HG03097 (cell line): ENCODE results near the gene RIPPLY3.

Experiments used
- ATAC-seq: cut with Tn5 transposase; IDR thresholded peaks from one replicate; pipeline ENCODE4 v1.9.1; 2021; ENCODE audit not compliant: unreplicated experiment, low FRiP score

The RIPPLY3 gene, protein sequence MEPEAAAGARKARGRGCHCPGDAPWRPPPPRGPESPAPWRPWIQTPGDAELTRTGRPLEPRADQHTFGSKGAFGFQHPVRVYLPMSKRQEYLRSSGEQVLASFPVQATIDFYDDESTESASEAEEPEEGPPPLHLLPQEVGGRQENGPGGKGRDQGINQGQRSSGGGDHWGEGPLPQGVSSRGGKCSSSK

DNA sequence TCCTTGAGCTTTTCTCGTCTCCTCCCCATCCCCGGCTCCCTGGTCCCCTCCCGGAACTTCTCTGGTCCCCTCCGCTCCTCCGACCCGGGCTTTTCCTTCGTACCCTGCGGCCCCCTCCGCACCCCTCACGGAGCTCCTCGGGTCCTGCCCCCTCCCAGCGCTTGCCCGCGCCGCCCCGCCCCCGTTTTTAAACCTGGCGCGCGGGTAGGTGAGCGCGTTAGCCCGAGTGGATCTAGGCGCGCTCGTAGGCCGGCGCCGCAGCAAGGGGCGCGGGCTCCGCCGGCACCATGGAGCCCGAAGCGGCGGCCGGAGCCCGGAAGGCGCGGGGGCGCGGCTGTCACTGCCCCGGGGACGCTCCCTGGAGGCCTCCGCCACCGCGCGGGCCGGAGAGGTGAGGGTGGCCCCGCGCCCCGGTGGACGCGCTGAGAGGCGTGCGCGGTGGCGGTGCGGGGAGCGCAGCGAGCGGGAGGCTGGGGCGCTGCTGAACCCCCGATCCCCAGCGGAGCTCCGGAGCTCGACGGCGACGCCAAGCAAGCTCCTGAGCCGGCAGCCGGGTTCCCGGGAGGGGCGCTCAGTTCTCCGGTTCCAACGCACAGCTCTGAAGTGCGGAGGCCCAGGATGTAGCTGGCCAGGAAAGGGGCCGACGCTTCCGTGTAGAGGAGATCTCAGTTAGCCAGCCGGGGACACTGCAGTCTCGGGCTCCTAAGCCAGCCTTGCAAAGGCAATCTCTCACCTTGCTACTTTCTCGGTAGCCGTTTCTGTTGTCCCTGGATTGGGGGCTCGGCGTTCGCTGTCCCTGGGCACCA lies at the start of gene RIPPLY3:
Gene RIPPLY3 (plus strand): TSS at position 217 of the 806 bp plus-strand sequence. CDS start 71 bp downstream, at position 288.
- ATAC-seq, result no peak

DNA sequence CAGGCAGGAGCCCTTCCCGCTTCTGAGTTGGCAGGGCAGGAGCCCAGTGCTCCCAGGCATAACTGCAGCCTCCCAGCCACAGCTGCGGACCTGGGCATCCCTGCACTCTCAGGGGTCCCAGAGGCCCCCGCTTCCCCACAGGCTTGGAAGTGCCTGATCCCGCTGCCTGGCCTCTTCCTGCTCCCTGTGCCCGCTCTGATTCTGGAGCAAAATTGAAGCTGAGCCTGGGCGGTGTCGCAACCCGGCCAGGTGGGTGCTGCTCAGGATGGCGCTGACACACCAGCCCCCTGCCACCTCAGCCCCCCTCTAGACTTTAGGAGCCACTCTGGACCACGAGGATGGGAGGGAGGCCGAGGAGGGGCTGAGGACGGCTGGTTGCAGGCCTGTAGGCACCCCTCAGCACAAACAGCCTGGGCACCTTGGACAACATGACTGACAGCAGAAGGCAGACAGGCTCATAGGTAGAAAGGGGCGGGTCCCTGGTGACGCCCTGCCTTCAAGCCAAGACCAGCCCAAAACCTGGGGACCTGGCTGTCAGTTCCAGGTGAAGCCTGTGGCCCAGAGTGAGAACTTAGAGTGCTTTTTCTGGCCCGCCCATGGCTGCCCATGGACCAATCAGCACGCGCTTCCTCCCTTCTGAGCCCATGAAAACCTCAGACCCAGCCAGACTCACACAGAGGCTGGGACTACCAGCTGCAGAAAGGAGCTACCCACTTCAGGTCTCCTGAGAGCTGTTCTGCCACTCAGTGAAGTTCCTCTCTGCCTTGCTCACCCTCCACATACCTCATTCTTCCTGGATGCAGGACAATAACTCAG lies 47.3 kb upstream of the RIPPLY3 start:
- ATAC-seq, result no peak

DNA sequence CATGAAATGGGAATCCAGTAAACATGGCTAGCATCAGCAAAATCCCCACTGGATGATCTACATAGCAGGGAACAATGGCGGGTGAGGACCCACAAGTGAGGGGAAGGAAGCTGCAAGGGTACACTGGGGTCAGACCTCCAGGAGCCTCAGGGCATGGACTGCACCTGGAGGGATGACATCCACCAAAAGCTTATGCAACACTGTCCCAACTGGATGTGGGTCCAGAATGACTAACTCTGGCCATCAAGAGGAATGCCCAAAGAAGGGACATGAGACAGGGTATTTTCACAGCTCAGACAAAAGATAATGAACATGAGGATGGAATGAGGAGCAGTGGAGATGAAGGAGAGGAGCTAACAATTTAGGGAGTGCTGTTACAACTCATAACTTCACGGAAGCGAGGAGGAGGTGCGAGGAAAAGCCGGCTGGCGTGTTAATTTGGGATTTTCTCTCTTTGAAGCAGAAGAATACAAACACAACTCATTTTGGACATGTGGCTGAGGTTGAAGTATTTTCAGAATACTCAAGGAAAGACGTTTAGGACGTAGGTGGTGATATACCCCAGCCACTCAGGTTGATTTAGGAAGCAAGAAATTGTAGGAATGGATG lies 45.7 kb upstream of the RIPPLY3 start:
- no peak for ATAC-seq

DNA sequence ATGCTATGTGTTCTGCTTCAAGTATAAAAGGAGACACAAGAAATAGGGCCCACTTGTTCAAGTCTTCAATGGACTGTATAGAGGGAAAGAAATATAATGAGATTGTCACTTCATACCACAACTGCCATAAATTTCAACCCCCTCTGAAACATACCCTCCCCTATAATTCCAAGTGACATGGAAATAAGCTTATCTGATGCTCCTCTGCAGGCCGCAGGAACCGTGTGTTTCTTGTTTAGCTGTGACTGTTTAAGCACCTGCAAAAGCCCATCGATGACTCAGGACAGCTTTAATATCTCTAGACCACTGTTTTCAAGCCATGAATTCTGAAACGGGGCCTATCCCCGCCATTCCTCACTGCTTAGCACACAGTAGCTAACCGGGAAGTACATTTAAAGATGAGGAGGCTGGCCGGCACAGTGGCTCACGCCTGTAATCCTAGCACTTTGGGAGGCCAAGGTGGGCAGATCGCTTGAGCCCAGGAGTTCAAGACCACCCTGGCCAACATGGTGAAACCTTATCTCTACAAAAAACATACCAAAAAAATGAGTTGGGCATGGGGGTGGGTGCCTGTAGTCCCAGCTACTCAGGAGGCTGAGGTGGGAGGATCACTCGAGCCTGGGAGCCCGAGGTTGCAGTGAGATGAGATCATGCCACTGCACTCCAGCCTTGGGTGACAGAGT lies 44.3 kb upstream of the RIPPLY3 start:
- ATAC-seq, result no peak

DNA sequence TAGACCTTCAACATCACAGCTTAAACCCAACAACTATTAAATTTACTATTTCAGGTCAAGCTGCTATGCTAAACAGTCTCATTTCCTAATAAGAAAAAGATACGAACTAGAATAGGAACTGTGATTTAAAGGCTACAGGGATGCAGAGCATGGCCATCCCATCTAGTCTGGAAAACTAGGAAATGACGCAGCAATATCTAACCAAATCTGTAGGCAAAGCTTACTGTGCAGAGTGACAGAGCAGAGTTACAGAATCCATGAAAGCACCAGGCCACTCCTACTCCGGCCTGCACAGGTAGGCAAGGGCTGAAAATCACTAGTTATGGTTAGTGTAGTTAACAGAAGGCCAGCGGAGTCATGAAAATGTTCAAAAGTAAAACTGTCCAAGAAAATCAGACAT lies 42.1 kb upstream of the RIPPLY3 start:
- ATAC-seq, result no peak

DNA sequence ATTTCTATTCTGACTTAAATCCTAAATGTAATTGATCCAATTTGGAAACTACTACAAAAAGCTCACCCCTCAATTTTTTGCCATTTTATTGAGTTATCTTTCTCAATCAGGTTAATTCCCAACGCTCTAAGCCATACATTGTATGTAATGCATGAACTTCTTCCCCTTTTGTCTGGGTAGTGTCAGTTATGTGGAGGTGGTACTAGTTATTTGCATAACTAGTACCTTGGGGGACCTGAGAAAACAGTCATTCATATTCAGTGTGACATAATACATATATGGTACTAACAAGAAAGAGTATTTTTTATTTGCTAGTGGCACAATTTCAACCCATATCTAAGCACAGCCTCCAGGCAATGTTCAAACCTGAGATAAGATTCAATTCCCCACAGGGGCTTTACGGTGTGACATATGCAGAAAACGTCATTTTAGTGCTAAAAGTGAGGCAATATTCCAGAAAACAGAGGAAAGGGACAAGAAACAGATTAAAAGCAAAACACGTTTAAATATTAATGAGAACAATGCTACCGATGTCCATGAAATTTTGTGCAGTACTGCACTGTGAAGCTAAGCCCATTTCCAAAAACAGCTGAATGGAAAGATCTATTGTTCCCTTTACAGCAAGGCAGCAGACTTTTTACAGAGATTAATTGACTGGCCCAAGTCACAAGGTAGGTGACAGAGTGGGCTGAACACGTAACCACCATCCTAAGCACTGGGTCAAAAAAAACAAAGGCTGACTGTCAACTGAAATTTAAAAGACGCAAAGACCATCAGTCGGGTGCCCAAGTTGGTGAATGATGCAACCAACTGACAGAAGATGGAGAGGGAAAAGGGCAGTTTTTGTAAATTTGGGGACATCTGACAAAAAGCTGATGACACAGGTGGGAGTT lies 41.4 kb upstream of the RIPPLY3 start:
- ATAC-seq, result no peak

DNA sequence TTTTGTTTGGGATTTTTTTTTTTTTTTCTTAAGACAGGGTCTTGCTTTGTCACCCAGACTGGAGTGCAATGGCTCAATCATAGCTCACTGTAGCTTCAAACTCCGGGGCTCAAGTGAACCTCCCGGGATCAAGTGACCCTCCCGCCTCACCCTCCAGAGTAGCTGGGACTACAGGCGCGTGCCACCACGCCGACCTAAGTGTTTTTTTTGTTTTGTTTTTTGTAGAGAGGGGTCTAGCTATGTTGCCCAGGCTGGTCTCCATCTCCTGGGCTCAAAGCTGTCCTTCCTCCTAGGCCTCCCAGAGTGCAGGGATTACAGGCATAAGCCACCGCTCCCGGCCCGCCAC lies 40.8 kb upstream of the RIPPLY3 start:
- ATAC-seq, result no peak

DNA sequence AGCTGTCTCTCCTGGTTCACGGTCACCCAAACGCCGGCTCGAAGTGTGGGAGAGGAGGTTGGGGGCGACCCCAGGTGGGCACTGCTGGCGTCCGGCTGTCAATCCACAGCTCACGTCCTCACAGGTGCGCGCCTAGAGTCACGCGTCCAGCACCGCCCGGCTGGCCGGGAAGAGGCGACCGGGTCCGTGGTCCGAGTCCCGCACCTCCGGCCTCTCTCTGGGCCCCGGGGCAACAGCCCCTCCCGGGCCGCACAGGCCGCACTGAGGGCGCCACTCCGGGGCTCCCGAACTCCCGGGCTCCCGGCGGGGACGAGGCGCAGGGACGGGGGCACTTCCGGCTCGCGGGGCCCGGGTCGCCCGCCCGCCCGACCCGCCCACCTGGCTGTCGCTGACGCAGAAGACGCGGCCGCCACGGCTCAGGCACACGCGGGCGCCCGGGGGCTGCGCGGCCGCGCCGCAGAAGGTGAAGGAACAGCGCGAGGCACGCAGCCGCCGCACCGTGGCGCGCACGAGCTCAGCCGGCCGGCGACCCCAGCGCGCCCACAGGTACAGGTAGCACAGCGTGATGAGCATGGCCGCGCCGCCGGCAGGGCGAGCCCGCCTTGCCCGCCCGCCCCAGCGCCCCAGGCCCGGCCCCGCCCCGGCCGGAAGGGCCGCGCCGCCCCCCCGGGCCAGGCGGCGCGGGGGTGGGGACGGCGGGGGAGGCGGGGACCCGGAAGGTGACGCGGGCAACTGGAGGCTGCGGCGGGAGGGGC lies 40.3 kb upstream of the RIPPLY3 start, which contains the start of gene HLCS:
Gene HLCS (minus strand): TSS at position 604 of the 755 bp plus-strand sequence. CDS start 31 bp downstream, at position 573.
- ATAC-seq, result peak; percentile 83

DNA sequence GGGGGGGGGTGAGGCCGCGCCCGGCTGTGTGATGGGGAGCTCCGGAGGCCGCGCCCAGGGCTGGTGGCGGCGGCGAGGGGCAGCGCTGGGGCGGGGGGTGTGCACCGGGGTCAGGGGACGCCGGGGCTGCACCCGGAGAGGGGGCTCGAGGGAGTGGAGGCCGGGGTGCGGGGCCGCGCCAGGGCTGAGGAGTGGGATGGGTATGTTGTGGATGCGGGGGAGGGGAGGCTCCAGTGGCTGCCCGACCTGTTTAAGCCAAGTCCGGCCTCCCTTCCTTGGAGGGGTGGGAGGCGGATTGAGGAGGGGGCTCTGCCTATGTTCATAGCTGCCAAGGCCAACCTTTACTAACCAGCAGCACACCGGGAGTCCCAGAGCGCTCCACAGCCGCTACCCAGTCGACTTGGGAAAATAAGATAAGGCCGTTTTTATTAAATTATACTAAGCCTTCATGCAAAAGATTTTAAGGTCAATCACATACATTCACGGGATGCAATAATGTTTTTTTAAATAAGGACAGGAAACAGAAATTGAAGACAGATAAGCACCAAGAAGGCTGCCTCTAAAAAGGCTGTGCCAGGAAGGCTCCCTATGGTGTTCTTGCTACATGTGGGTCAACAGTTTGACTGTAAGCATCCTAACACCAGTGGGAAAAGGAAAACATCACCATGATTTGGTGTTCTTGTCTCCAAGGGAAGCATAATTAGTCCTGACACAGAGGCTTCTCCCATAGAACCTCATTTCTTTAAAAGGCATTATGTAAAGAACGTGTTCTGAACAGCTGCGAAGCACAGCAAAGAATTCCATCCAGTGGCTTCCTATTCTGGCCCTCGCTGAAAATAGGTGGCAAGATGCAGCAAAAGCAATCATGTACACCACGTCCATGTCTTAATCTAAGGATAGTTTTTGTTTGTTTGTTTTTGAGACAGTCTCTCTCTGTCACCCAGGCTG lies 39.4 kb upstream of the RIPPLY3 start:
- no peak for ATAC-seq

DNA sequence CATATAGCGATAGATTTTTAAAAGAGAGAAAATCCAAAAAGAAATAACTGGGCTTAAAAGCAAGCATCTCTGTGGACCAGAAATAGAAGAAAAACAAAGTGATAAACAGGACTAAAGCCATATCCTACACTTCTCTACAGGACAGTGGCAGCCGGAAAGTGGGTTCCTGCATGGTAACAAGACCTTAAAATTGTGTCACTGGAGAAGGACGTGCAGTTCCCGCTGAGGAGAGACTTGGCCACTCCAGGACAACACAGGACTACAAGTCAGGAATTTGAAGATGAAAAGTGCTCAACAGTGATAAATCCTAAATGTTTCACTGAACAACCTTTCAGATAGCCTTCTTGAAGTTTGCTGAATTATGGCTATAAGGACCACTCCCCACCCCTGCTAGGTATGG lies 38.1 kb upstream of the RIPPLY3 start:
- ATAC-seq, result no peak

DNA sequence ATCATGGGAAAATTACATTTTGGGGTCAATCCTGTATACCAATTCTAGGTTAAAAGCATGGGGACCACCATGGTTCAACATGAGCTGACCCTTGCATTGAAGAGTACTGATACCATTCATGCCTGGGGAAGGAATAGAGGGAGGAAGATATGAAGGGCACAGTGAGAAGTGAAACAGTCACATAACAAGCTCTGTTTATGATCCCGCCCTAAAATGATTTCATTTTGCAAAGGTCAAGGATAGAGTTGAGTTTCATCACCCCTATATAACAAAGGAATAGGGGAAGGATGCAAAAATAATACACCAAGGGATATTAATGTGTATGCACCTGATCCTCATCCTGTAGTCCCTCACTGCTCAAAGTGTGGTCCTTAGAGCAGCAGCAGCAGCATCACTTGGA lies 37.5 kb upstream of the RIPPLY3 start:
- no peak for ATAC-seq

DNA sequence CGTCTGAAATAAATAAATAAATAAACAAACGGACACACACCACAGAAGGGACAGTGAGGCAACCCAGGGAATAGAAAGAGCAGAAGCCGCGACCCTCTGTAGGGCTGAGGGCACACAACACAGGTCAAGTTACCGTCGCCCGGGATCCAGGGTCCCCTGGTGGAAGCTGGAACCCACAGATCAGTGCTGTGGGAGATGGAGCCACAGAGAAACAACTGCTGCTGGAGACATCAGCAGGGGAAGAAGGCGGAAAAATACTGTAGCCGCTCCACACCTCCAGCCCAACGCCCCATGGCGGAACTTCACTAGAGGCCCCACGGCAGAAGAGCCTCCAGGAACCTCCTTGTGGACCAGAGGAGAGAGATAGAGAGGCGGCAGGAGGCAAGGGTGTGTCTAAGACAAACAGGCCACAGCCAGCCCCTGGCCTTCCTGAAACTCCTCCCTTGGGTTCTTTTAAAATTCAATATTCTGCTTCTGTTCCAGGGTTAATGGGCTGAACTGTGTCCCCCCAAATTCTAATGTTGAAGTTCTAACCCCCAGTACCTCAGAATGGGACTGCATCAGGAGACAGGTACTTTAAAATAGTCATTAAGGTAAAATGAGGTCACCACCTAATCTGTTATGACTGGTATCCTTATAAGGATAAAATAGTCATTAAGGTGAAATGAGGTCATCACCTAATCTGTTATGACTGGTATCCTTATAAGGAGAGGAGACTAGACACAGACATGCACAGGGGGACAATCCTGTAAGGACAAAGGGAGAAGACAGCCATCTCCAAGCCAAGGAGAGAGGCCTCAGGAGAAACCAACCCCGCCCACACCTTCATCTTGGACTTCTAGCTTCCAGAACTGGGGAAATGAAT lies 32.3 kb upstream of the RIPPLY3 start:
- no peak for ATAC-seq

DNA sequence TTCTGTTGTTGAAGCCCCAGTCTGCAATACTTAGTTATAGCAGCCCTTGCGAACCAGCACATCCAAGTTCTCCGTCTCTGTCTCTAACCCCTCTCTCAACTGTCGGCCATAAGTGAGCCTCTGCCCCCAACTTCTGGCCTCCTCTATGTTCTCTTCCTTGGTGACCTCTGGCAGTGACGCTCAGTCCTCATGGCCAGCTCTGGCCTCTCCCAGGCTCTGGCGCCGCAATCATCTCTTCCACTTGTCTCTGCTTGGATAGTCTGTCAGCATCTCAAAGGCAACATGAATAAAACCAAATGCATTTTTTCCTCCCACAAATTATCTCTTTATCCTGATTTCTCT lies 31.7 kb upstream of the RIPPLY3 start:
- ATAC-seq, result no peak

DNA sequence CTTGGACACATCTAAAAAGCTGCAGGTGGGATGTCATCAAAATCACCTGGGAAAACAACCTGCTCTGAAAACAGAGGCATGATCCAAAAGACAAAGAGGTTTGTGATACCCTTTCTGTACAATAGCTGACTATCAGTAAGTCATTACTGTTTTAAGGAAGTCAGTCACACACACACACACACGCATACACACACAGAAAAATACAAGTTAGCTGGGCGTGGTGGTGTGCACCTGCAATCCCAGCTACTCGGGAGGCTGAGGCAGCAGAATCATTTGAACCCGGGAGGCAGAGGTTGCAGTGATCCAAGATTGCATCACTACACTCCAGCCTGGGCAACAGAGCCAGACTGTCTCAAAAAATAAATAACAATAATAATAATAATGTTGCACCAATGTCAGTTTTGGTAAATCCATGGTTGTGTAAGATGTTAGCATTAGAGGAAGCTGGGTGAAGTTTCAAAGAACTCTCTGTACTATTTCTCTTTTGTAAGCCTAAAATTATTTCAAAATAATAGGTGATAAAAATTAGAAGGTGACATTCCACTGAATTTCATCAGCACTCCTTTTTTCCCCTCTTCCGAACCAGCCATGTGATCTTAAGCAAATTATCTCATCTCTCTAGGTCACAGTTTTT lies 30.2 kb upstream of the RIPPLY3 start:
- no peak for ATAC-seq

DNA sequence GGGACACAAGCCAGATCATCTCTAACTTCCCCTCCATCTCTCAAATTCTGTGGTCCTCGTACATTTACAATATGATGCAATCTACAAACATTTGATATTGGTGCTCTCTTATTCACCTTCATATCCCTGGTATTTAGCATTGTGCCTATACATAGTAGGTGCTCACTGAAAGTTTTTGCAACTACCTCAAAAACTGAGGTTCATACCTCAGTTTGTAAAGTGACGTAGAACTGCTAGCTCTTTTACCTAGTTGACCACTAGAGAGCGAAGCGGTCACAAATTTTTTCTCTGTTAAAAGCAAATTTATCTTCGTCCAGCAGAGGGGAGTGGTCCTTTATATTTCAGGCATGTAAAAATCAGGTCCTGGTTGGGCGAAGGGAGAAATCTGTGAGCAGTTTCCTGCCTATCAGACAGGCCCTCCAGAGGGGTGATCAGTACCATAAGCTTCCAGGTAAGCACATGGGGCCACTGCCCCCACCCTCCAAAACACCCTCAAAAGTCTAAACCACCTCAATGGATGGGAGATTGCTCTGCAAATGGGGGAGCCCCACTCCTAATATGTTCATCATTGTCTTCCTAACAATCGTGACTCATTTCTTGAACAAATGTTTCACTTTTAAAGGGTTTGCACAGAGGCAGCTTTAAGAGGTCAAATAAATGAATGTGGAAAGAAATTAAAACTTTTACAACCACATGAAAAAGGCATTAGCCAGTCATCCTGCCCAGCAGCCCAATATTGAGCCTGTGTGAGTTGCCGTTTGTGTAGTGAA lies 29.4 kb upstream of the RIPPLY3 start:
- peak; percentile 51 for ATAC-seq
